Loucy (cell line): ENCODE data around the gene SUSD5.

Experiments
- CTCF ChIP-seq: fragments of 200-600 bp; sonication (generic); conservative IDR thresholded peaks from 2 replicates; pipeline ENCODE4 v1.5.1; 2014; ENCODE audit warnings: mild to moderate bottlenecking, antibody characterized with exemption, low read length
- EZH2phosphoT487 ChIP-seq: fragments of 200-600 bp; IDR thresholded peaks from 2 replicates; pipeline ENCODE4 v1.6.1; 2018; ENCODE audit warnings: antibody characterized with exemption, mild to moderate bottlenecking, moderate library complexity, borderline replicate concordance

GRCh38 chr3:33219175-33219487 lies 521 bp upstream of the SUSD5 start:
- TF ChIP-seq CTCF: no peak
- no peak for TF ChIP-seq EZH2phosphoT487
